Mesangial cell (primary cell): ENCODE measurements around the gene SETD5. TPM values are rescaled to one million over a fixed set of nuclear protein-coding genes. Genes with fewer than 3 reads are reported as not detected.

Experiments
- total RNA-seq: library from RNA; depleted of rRNA; stranded (reverse); fragments of >200 nt; gene quantifications from 2 replicates; pipeline ENCODE4 v1.2.3, GENCODE V29; 2015

SETD5 gene, protein sequence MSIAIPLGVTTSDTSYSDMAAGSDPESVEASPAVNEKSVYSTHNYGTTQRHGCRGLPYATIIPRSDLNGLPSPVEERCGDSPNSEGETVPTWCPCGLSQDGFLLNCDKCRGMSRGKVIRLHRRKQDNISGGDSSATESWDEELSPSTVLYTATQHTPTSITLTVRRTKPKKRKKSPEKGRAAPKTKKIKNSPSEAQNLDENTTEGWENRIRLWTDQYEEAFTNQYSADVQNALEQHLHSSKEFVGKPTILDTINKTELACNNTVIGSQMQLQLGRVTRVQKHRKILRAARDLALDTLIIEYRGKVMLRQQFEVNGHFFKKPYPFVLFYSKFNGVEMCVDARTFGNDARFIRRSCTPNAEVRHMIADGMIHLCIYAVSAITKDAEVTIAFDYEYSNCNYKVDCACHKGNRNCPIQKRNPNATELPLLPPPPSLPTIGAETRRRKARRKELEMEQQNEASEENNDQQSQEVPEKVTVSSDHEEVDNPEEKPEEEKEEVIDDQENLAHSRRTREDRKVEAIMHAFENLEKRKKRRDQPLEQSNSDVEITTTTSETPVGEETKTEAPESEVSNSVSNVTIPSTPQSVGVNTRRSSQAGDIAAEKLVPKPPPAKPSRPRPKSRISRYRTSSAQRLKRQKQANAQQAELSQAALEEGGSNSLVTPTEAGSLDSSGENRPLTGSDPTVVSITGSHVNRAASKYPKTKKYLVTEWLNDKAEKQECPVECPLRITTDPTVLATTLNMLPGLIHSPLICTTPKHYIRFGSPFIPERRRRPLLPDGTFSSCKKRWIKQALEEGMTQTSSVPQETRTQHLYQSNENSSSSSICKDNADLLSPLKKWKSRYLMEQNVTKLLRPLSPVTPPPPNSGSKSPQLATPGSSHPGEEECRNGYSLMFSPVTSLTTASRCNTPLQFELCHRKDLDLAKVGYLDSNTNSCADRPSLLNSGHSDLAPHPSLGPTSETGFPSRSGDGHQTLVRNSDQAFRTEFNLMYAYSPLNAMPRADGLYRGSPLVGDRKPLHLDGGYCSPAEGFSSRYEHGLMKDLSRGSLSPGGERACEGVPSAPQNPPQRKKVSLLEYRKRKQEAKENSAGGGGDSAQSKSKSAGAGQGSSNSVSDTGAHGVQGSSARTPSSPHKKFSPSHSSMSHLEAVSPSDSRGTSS (N-terminal part only)
- 41.6 and 52.0 TPM in 2 replicates for total RNA-seq

DNA sequence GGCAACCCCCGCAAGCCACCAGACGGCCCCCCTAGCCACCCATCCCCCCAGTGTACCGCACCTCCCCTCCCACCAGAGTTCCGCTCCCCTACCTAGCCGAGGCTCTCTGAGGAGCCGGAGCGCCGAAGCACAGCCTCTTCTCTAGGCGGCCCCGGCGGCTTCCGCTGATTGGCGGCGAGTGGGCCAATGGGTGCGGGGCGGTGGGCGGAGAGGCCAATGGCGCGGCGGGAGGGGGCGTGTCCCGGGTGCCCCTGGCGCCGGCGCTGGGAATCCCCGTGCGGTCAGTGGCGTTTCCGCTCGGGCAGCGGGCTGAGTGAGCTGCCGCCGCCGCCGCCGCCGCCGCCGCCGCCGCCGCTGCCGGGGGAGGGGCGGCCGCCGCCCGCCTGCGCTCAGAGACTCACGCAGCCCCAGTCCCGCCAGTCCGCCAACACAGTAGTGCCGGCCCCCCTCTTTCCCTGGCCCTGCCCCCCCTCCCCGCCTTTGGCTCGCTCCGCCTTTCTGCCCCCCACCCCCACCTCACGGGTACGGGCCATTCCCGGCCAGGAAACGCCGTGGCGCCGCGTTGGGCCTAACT is at the start of gene SETD5:
TSS of gene SETD5 (plus strand) at position 284 of the 574 bp plus-strand sequence. CDS start 31,324 bp downstream, outside the sequence.

DNA sequence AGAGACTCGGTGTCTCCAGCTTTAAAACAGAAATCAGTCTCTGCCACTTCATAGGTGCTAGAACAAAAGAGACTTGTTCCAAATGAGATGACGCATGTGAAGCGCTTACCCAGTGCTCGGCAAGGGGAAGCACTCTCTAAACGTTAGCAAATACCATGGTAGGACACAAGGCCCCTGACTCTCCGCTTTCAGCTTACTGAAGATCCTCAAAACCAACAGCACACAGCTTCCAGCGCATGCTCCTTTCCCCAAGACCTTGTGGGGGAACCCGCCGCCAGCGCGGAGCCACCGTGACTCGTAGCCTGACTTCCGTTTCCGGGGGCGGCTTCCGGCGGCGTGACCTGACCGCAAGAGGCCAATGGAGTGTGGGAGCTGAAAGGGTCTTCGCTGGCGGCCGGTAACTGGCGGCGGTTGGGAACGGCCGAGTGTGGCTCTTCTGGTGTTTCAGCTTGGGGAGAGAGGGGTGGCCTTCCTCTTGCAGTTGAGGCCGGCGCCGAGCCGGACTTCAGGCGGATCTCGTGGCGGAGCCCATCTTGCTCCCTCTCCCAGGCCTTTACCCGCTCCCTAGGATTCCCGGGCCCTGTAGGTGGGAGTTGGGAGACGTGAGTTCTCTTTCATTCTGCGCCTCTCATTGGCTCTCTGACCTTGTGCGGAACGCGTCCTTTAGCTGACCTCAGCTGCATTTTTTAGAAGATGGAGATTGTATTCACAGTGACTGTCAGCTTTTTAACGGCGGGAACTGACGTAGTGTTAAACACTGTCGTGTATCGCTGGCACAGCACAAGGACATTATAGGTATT is 34.5 kb upstream of the SETD5 start, which contains the start of gene THUMPD3:
TSS of gene THUMPD3 (plus strand) at position 324 of the 800 bp plus-strand sequence. CDS start 2,015 bp downstream, outside the sequence.

Other genes with a start within 250 kb of the SETD5 start
- 0.33 and 2.8 TPM in 2 replicates for gene SRGAP3, start 148.0 kb upstream of the SETD5 start, total RNA-seq
- gene THUMPD3, start 34.6 kb upstream of the SETD5 start, total RNA-seq = 17.3 and 17.5 TPM in 2 replicates
- gene LHFPL4, start 156.2 kb downstream of the SETD5 start, total RNA-seq = not detected in 2 replicates